Transverse colon (tissue), 4 donors: ENCODE measurements around the gene SYT1. TPM values are rescaled to one million over a fixed set of nuclear protein-coding genes. Genes with fewer than 3 reads are reported as not detected.

ENCODE experiments used
- DNase-seq: peaks from one replicate; pipeline ENCODE4 v3.0.0-alpha.2; 2019
- H3K27ac ChIP-seq, 4 donors: fragments of 200-600 bp; sonication (generic); 2 replicates each; pipeline ENCODE4 v1.5.1; 2016 to 2018; ENCODE audit warnings: inconsistent platforms in 4 of 4
- H3K27me3 ChIP-seq: fragments of 200-600 bp; sonication (generic); 2 replicates; pipeline ENCODE4 v1.5.1; 2017; ENCODE audit warnings: inconsistent platforms
- H3K36me3 ChIP-seq, 4 donors: fragments of 200-600 bp; sonication (generic); 2 replicates each; pipeline ENCODE4 v1.5.1; 2017 to 2019; ENCODE audit warnings: inconsistent platforms in 4 of 4
- H3K4me1 ChIP-seq, 4 donors: fragments of 200-600 bp; sonication (generic); 2 replicates each; pipeline ENCODE4 v1.5.1; 2017 to 2020; ENCODE audit warnings: inconsistent platforms in 4 of 4
- H3K4me3 ChIP-seq, 4 donors: fragments of 200-600 bp; sonication (generic); 1 replicate in 1 of 4; 2 replicates in 3 of 4; pipeline versions ENCODE4 v1.5.1 to v1.6.1; 2017 to 2019; ENCODE audit warnings: inconsistent platforms in 4 of 4
- H3K9me3 ChIP-seq, 2 donors: fragments of 200-600 bp; sonication (generic); 2 replicates each; pipeline ENCODE4 v1.5.1; 2017 to 2019; ENCODE audit warnings: inconsistent platforms in 2 of 2
- CTCF ChIP-seq, 5 experiments: fragments of 200-600 bp in 3 of 5; fragments of 450-650 bp in 2 of 5; sonication (generic) in 3 of 5; IDR thresholded peaks; 1 replicate in 2 of 5; 2 replicates in 3 of 5; pipeline ENCODE4 v1.5.1; 2016 to 2017; ENCODE audit warnings: antibody characterized with exemption in 5 of 5, inconsistent platforms in 3 of 5, mild to moderate bottlenecking in 2 of 5, moderate library complexity in 1 of 5
- EP300 ChIP-seq: sonication (generic); formaldehyde crosslinking; IDR thresholded peaks from one replicate; pipeline ENCODE4 v1.6.1; 2017; ENCODE audit warnings: antibody characterized with exemption, low read depth
- POLR2A ChIP-seq: fragments of 450-650 bp; IDR thresholded peaks from one replicate; pipeline ENCODE4 v1.6.1; 2016; ENCODE audit warnings: antibody characterized with exemption, mild to moderate bottlenecking, moderate library complexity
- POLR2AphosphoS5 ChIP-seq, 3 donors: sonication (generic); formaldehyde crosslinking; IDR thresholded peaks; one replicate each; pipeline ENCODE4 v1.6.1; 2016; ENCODE audit warnings: antibody characterized with exemption in 3 of 3
- WGBS, 2 donors: methylation state at CpG; one replicate each; pipeline ENCODE4 v1.1.5; 2018; ENCODE audit warnings: low coverage in 1 of 2; 5-methylcytosine and 5-hydroxymethylcytosine counted together
- in situ Hi-C, 4 donors: fragments of 200-750 bp; cut with MboI; loops; one replicate each; pipeline versions ENCODE4 v1.15.0 to v1.15.1; 2017; ENCODE audit warnings: low sequenced_read_pairs in 3 of 4, low pct_ligation_motif_present in 1 of 4, low pct_unique_long_range_greater_than_20kb in 1 of 4
- intact Hi-C: fragments of 100-400 bp; cut with DNase I; formaldehyde crosslinking; loops from one replicate; pipeline ENCODE4 v1.15.1; 2023; ENCODE audit warnings: low total_unique reads
- total RNA-seq, 4 donors: library from RNA; depleted of rRNA; stranded (reverse); fragments of >200 nt; gene quantifications; one replicate each; pipeline ENCODE4 v1.1.0, GENCODE V29; 2016

The SYT1 gene
- total RNA-seq, 4 donors from 2014 or later, result 0.60 to 4.9 (median 2.1) TPM

DNA sequence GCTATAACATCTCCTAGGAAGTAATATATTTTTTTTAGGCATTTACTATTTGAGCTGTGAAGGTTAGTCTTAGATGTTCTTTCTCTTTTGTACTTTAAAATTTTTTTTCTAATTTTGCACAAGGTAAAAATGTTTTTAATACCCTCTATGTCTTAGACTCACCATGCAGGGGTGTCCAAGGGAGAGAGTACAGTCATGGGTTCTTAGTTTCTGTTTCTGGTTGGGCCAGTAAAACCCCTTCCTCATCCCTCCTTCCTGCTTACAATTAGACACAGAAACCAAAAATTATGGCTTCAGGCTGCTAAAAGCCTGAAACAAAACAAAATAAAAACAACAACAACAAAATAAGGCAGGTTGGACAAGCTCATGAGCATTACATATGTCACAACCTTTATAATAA lies 193.0 kb downstream of the SYT1 start:
- TF ChIP-seq CTCF (IDR thresholded peaks at IDR 0.05), result no peak
- no peak for TF ChIP-seq POLR2AphosphoS5 (IDR thresholded peaks at IDR 0.05)
- no peak for TF ChIP-seq EP300
- TF ChIP-seq POLR2A, result no peak
- H3K9me3 ChIP-seq, result no peaks in the 10 kb centered on the region
- intact Hi-C loops (no loop called here), in situ Hi-C loops (no loop called here)
- no peaks in the 10 kb centered on the region for H3K36me3 ChIP-seq
- no peak overlapping the region for H3K4me3 ChIP-seq
- no peak for DNase-seq
- H3K4me1 ChIP-seq, result no peaks in the 10 kb centered on the region
- H3K27ac ChIP-seq, result no peak overlapping the region
- H3K27me3 ChIP-seq, result no peaks in the 10 kb centered on the region

GRCh38 chr12:79058342-79058741 lies 193.8 kb downstream of the SYT1 start:
- Histone ChIP-seq H3K4me1 (no peaks in the 10 kb centered on the region), H3K36me3 (no peaks in the 10 kb centered on the region), H3K27ac (no peak overlapping the region), H3K27me3 (no peaks in the 10 kb centered on the region), H3K4me3 (no peak overlapping the region), H3K9me3 (no peaks in the 10 kb centered on the region)
- intact Hi-C loops, result no loop called here
- no peak for DNase-seq
- TF ChIP-seq POLR2AphosphoS5 (IDR thresholded peaks at IDR 0.05) (no peak), CTCF (IDR thresholded peaks at IDR 0.05) (no peak), POLR2A (no peak), EP300 (no peak)
- WGBS, 2 donors, result 55% methylated on average over 1 of the region's 1 CpG
- in situ Hi-C loops, result no loop called here

- DNase-seq, result no peak
- in situ Hi-C loops (no loop called here), intact Hi-C loops (no loop called here)
- Histone ChIP-seq H3K27me3 (no peaks in the 10 kb centered on the region), H3K4me1 (no peaks in the 10 kb centered on the region), H3K9me3 (no peaks in the 10 kb centered on the region), H3K27ac (no peak overlapping the region), H3K4me3 (no peak overlapping the region), H3K36me3 (no peaks in the 10 kb centered on the region)
- no peak for TF ChIP-seq POLR2AphosphoS5 (IDR thresholded peaks at IDR 0.05)
- TF ChIP-seq POLR2A, result no peak
- TF ChIP-seq CTCF (IDR thresholded peaks at IDR 0.05), result no peak
- no peak for TF ChIP-seq EP300
Observed at GRCh38 chr12:79059557-79059956, 195.0 kb downstream of the SYT1 start.

GRCh38 chr12:79063258-79063657 lies 198.7 kb downstream of the SYT1 start:
- no peak for TF ChIP-seq POLR2A
- TF ChIP-seq CTCF (IDR thresholded peaks at IDR 0.05), result no peak
- TF ChIP-seq EP300, result no peak
- TF ChIP-seq POLR2AphosphoS5 (IDR thresholded peaks at IDR 0.05), result no peak
- Histone ChIP-seq H3K27me3 (no peaks in the 10 kb centered on the region), H3K4me3 (no peak overlapping the region), H3K36me3 (no peaks in the 10 kb centered on the region), H3K27ac (no peak overlapping the region), H3K9me3 (no peaks in the 10 kb centered on the region), H3K4me1 (no peaks in the 10 kb centered on the region)
- DNase-seq, result no peak
- 16 to 20% methylated on average over 1 of the region's 1 CpG for WGBS, 2 donors
- in situ Hi-C loops, result no loop called here
- intact Hi-C loops, result no loop called here
